ENCODE results near the gene CALHM2. TPM values are rescaled to one million over a fixed set of nuclear protein-coding genes. Genes with fewer than 3 reads are reported as not detected.

The CALHM2 gene
- total and polyA plus RNA-seq, 2 of the 13 experiments (the other 11 are each of a cell fraction or from before 2014, with no cell fraction given), result 0.15 TPM; not detected in 1

- WGBS (ENCODE audit: low lambda C conversion rate), result 25% methylated on average over 11 of the region's 14 CpGs
- Histone ChIP-seq H4K20me1 (ENCODE audit: insufficient read depth, low read length) (no peaks in the 10 kb centered on the region), H3K36me3 (replicated peaks in 1 of 2; ENCODE audit: control insufficient read depth in 1 of 2, insufficient read depth in 2 of 2, low read length in 2 of 2) (no peaks in the 10 kb centered on the region), H3K4me1 (ENCODE audit: insufficient read depth, low read length) (peaks cover 18% of the 10 kb centered on the region), H3K9ac (ENCODE audit: insufficient read depth, low read depth, low read length) (no peak overlapping the region), H3K79me2 (ENCODE audit: insufficient read depth, low read length) (no peaks in the 10 kb centered on the region), H3K4me3 (replicated peaks in 1 of 3; ENCODE audit: insufficient read depth in 1 of 3, low read depth in 2 of 3, low read length in 3 of 3) (no peak overlapping the region; a peak in 1 of 6 replicates), H2AFZ (ENCODE audit: low read length) (no peak overlapping the region), H3K9me3 (ENCODE audit: low read length) (no peaks in the 10 kb centered on the region), H3K4me2 (ENCODE audit: low read depth, low read length) (no peak overlapping the region; the same call in 1 of the 2 replicates), H3K27ac (ENCODE audit: extremely low read length, insufficient read depth, low read length) (no peak overlapping the region), H3K27me3 (ENCODE audit: control insufficient read depth in 1 of 2, insufficient read depth in 2 of 2, low read length in 2 of 2) (peaks cover 3 to 34% of the 10 kb centered on the region in 2 experiments; a peak in 3 of 5 replicates)
- no TSS peak for BruUV-seq (replicated peaks)
- intact Hi-C loops (cut with micrococcal nuclease; ENCODE audit: unreplicated experiment), result no loop called here
- no peak for DNase-seq (ENCODE audit: low spot score)
- in situ Hi-C loops (cut with HindIII; ENCODE audit: extremely low pct_ligation_motif_present, low pct_unique_long_range_greater_than_20kb), result no loop called here
- FAIRE-seq, result no peak
- ChIA-PET POLR2A (no interaction called here), CTCF (ENCODE audit: low intra/inter-chr PET ratio, low total read pairs) (no interaction called here)
- TF ChIP-seq FOSL2 (CRISPR knock-in tag; IDR thresholded peaks at IDR 0.05), result peak; percentile 79
- no peak for TF ChIP-seq HOXA5 (CRISPR knock-in tag; IDR thresholded peaks at IDR 0.05)
- TF ChIP-seq NFKBIZ (CRISPR knock-in tag; IDR thresholded peaks at IDR 0.05), result no peak
- no peak for TF ChIP-seq TSC22D2 (CRISPR knock-in tag; IDR thresholded peaks at IDR 0.05; ENCODE audit: borderline replicate concordance)
- no peak for TF ChIP-seq ZNF710 (CRISPR knock-in tag; IDR thresholded peaks at IDR 0.05; ENCODE audit: borderline replicate concordance)
- TF ChIP-seq TEF (CRISPR knock-in tag; IDR thresholded peaks at IDR 0.05), result no peak
- TF ChIP-seq ZKSCAN8 (CRISPR knock-in tag; IDR thresholded peaks at IDR 0.05; ENCODE audit: borderline replicate concordance), result 0 out of 2 replicates have a peak, but pooled peaks have one; percentile 28
- peak; percentile 33; the same call in 1 of the 2 replicates for TF ChIP-seq PATZ1 (CRISPR knock-in tag; IDR thresholded peaks at IDR 0.05)
- peak; percentile 55 for ATAC-seq
Measured at GRCh38 chr10:103470761-103471653, 18.8 kb upstream of the CALHM2 start.
